HuH-7.5 (cell line): ENCODE measurements around the gene PKHD1.

Experiments
- DNase-seq: peaks from one replicate; pipeline ENCODE4 v3.0.0; 2011; ENCODE audit warnings: low spot score

Gene PKHD1

GRCh38 chr6:51678905-51679620, 408.4 kb downstream of the PKHD1 start:
- no peak for DNase-seq

GRCh38 chr6:51678274-51678673, 409.1 kb downstream of the PKHD1 start:
- DNase-seq = no peak

- no peak for DNase-seq
These were observed 411.5 kb downstream of the PKHD1 start for GRCh38 chr6:51675922-51676275.

- no peak for DNase-seq
These were observed 412.1 kb downstream of the PKHD1 start for GRCh38 chr6:51675020-51675921.

GRCh38 chr6:51663525-51663924, 423.9 kb downstream of the PKHD1 start:
- DNase-seq = no peak

- DNase-seq = no peak
These were observed 426.6 kb downstream of the PKHD1 start for GRCh38 chr6:51660767-51661166.

- no peak for DNase-seq
These were observed 429.9 kb downstream of the PKHD1 start for GRCh38 chr6:51657491-51657890.

- DNase-seq = no peak
These were observed 431.9 kb downstream of the PKHD1 start for GRCh38 chr6:51655517-51655916.

- DNase-seq = no peak
These were observed 432.8 kb downstream of the PKHD1 start for GRCh38 chr6:51654647-51655046.

GRCh38 chr6:51651132-51651817, 436.1 kb downstream of the PKHD1 start:
- DNase-seq = no peak

- no peak for DNase-seq
These were observed 438.6 kb downstream of the PKHD1 start for GRCh38 chr6:51648774-51649173.

- no peak for DNase-seq
These were observed 439.2 kb downstream of the PKHD1 start for GRCh38 chr6:51648236-51648635.

GRCh38 chr6:51644426-51644825, 443.0 kb downstream of the PKHD1 start:
- DNase-seq = no peak

GRCh38 chr6:51640021-51640420, 447.4 kb downstream of the PKHD1 start:
- no peak for DNase-seq

GRCh38 chr6:51633424-51633823, 454.0 kb downstream of the PKHD1 start:
- no peak for DNase-seq

GRCh38 chr6:51630011-51630410, 457.4 kb downstream of the PKHD1 start:
- DNase-seq = no peak

- no peak for DNase-seq
These were observed 461.0 kb downstream of the PKHD1 start for GRCh38 chr6:51626391-51626790.

- no peak for DNase-seq
These were observed 461.8 kb downstream of the PKHD1 start for GRCh38 chr6:51625566-51625965.

- no peak for DNase-seq
These were observed 466.4 kb downstream of the PKHD1 start for GRCh38 chr6:51620971-51621370.

- no peak for DNase-seq
These were observed 468.2 kb downstream of the PKHD1 start for GRCh38 chr6:51619042-51619799.

- DNase-seq = no peak
These were observed 468.9 kb downstream of the PKHD1 start for GRCh38 chr6:51618563-51618962.

- no peak for DNase-seq
These were observed 469.7 kb downstream of the PKHD1 start for GRCh38 chr6:51617751-51618150.
